HEK293 (cell line): ENCODE measurements around the gene ZNF593.

Source experiments
- BCL11A ChIP-seq: fragments of 450-650 bp; formaldehyde crosslinking; IDR thresholded peaks from 2 replicates; pipeline ENCODE4 v1.5.1; 2016; ENCODE audit warnings: low read depth, missing biosample characterization, missing genetic modification characterization
- EGR2 ChIP-seq: fragments of 450-650 bp; formaldehyde crosslinking; IDR thresholded peaks from 2 replicates; pipeline ENCODE4 v1.5.1; 2016; ENCODE audit warnings: low read depth, missing biosample characterization, missing genetic modification characterization
- KLF8 ChIP-seq: fragments of 450-650 bp; formaldehyde crosslinking; IDR thresholded peaks from 2 replicates; pipeline ENCODE4 v1.5.1; 2016; ENCODE audit warnings: missing biosample characterization, missing genetic modification characterization
- OVOL3 ChIP-seq: fragments of 450-650 bp; formaldehyde crosslinking; IDR thresholded peaks from 2 replicates; pipeline ENCODE4 v1.5.1; 2016; ENCODE audit warnings: missing biosample characterization, missing genetic modification characterization
- WT1 ChIP-seq: fragments of 450-650 bp; formaldehyde crosslinking; IDR thresholded peaks from 2 replicates; pipeline ENCODE4 v1.5.1; 2016; ENCODE audit warnings: missing biosample characterization, missing genetic modification characterization
- ZNF138 ChIP-seq: fragments of 450-650 bp; formaldehyde crosslinking; IDR thresholded peaks from 2 replicates; pipeline ENCODE4 v1.5.1; 2016; ENCODE audit warnings: missing biosample characterization, missing genetic modification characterization, borderline replicate concordance
- ZNF24 ChIP-seq: fragments of 450-650 bp; formaldehyde crosslinking; IDR thresholded peaks from 2 replicates; pipeline ENCODE4 v1.5.1; 2016; ENCODE audit warnings: missing biosample characterization, missing genetic modification characterization
- ZNF292 ChIP-seq: fragments of 450-650 bp; formaldehyde crosslinking; IDR thresholded peaks from 2 replicates; pipeline ENCODE4 v1.5.1; 2016; ENCODE audit warnings: low read depth, missing biosample characterization, missing genetic modification characterization, borderline replicate concordance
- ZNF350 ChIP-seq: fragments of 450-650 bp; formaldehyde crosslinking; IDR thresholded peaks from 2 replicates; pipeline ENCODE4 v1.5.0; 2017; ENCODE audit warnings: missing biosample characterization, mild to moderate bottlenecking, missing genetic modification characterization
- ZNF394 ChIP-seq: fragments of 450-650 bp; formaldehyde crosslinking; IDR thresholded peaks from 2 replicates; pipeline ENCODE4 v1.5.1; 2016; ENCODE audit warnings: missing biosample characterization, missing genetic modification characterization, mild to moderate bottlenecking, moderate library complexity, borderline replicate concordance
- ZNF510 ChIP-seq: fragments of 450-650 bp; formaldehyde crosslinking; IDR thresholded peaks from 2 replicates; pipeline ENCODE4 v1.5.1; 2018; ENCODE audit warnings: mild to moderate bottlenecking, missing genetic modification characterization, missing biosample characterization; ENCODE audit not compliant: insufficient replicate concordance
- ZNF600 ChIP-seq: fragments of 450-650 bp; formaldehyde crosslinking; IDR thresholded peaks from 2 replicates; pipeline ENCODE4 v1.5.1; 2016; ENCODE audit warnings: missing biosample characterization, missing genetic modification characterization
- ZNF747 ChIP-seq: fragments of 450-650 bp; formaldehyde crosslinking; IDR thresholded peaks from 2 replicates; pipeline ENCODE4 v1.5.1; 2016; ENCODE audit warnings: missing biosample characterization, missing genetic modification characterization
- ZNF837 ChIP-seq: fragments of 450-650 bp; formaldehyde crosslinking; IDR thresholded peaks from 2 replicates; pipeline ENCODE4 v1.5.1; 2016; ENCODE audit warnings: missing biosample characterization, missing genetic modification characterization
- ZSCAN23 ChIP-seq: fragments of 450-650 bp; formaldehyde crosslinking; IDR thresholded peaks from 2 replicates; pipeline ENCODE4 v1.5.1; 2016; ENCODE audit warnings: missing biosample characterization, missing genetic modification characterization
- TF ChIP-seq, protein P1 (sequence below): fragments of 450-650 bp; formaldehyde crosslinking; IDR thresholded peaks from 2 replicates; pipeline ENCODE4 v1.5.1; 2016; ENCODE audit warnings: missing biosample characterization, missing genetic modification characterization
- TF ChIP-seq, protein P2 (sequence below): fragments of 450-650 bp; formaldehyde crosslinking; IDR thresholded peaks from 2 replicates; pipeline ENCODE4 v1.5.1; 2017; ENCODE audit warnings: missing biosample characterization, missing genetic modification characterization
- TF ChIP-seq, protein P3 (sequence below): fragments of 450-650 bp; formaldehyde crosslinking; IDR thresholded peaks from 2 replicates; pipeline ENCODE4 v1.5.1; 2017; ENCODE audit warnings: missing biosample characterization, missing genetic modification characterization
- TF ChIP-seq, protein P4 (sequence below): fragments of 450-650 bp; formaldehyde crosslinking; IDR thresholded peaks from 2 replicates; pipeline ENCODE4 v1.5.1; 2016; ENCODE audit warnings: missing biosample characterization, missing genetic modification characterization
- TF ChIP-seq, protein P5 (sequence below): fragments of 450-650 bp; formaldehyde crosslinking; IDR thresholded peaks from 2 replicates; pipeline ENCODE4 v1.5.1; 2016; ENCODE audit warnings: missing biosample characterization, missing genetic modification characterization
- TF ChIP-seq, protein P6 (sequence below): fragments of 450-650 bp; IDR thresholded peaks from 2 replicates; pipeline ENCODE4 v1.5.1; 2018; ENCODE audit warnings: missing biosample characterization, mild to moderate bottlenecking, missing genetic modification characterization
- TF ChIP-seq, protein P7 (sequence below): fragments of 450-650 bp; formaldehyde crosslinking; optimal IDR thresholded peaks from 2 replicates; pipeline ENCODE3; 2016; ENCODE audit warnings: missing biosample characterization, mild to moderate bottlenecking, missing genetic modification characterization

The ZNF593 gene

DNA sequence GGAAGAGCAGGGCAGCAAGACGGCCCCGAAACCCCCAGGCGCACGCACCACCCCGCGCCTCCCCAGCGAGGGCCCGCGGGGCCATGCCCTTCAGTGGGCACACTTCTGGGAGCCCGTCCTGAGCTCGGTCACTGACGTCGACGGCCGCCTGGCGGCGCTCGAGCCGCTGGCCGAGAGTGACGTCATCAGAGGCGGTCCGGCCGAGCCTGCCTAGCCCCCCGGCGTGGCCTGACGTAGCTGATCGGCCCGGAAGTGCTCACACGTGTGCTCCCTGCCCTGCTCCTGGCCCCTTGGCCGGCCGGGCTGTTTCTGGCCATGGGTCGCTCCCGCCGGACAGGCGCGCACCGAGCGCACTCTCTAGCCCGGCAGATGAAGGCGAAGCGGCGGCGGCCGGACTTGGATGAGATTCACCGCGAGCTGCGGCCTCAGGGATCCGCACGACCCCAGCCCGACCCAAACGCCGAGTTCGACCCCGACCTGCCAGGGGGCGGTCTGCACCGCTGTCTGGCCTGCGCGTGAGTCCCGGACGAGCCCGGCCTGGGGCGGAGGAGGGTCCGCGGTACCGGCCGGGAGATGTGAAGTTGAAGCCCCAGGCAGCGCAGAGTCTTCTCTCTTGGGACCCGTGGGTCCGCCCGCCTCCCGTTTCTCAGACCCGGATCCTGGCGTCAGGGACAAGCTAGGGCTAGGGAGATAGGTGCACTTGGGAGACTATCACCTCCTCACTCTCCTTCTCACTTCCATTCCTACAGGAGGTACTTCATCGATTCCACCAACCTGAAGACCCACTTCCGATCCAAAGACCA, at the start of gene ZNF593 (continued):
- TF ChIP-seq KLF8 (tag by site-specific recombination): peak; percentile 94
- TF ChIP-seq WT1: no peak; the same call in 1 of the 2 replicates
- peak; percentile 66; the same call in 1 of the 2 replicates for TF ChIP-seq ZNF394 (tag by site-specific recombination)
- TF ChIP-seq, protein P1, sequence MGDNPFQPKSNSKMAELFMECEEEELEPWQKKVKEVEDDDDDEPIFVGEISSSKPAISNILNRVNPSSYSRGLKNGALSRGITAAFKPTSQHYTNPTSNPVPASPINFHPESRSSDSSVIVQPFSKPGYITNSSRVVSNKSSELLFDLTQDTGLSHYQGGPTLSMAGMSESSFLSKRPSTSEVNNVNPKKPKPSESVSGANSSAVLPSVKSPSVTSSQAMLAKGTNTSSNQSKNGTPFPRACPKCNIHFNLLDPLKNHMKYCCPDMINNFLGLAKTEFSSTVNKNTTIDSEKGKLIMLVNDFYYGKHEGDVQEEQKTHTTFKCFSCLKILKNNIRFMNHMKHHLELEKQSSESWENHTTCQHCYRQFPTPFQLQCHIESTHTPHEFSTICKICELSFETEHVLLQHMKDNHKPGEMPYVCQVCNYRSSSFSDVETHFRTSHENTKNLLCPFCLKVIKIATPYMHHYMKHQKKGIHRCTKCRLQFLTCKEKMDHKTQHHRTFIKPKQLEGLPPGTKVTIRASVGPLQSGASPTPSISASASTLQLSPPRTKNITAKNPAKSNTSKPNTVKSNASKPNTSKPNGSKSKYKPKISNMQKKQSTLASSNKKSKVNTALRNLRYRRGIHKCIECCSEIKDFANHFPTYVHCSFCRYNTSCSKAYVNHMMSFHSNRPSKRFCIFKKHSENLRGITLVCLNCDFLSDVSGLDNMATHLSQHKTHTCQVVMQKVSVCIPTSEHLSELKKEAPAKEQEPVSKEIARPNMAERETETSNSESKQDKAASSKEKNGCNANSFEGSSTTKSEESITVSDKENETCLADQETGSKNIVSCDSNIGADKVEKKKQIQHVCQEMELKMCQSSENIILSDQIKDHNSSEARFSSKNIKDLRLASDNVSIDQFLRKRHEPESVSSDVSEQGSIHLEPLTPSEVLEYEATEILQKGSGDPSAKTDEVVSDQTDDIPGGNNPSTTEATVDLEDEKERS: 0 out of 2 replicates have a peak, but pooled peaks have one; percentile 41
- TF ChIP-seq, protein P2, sequence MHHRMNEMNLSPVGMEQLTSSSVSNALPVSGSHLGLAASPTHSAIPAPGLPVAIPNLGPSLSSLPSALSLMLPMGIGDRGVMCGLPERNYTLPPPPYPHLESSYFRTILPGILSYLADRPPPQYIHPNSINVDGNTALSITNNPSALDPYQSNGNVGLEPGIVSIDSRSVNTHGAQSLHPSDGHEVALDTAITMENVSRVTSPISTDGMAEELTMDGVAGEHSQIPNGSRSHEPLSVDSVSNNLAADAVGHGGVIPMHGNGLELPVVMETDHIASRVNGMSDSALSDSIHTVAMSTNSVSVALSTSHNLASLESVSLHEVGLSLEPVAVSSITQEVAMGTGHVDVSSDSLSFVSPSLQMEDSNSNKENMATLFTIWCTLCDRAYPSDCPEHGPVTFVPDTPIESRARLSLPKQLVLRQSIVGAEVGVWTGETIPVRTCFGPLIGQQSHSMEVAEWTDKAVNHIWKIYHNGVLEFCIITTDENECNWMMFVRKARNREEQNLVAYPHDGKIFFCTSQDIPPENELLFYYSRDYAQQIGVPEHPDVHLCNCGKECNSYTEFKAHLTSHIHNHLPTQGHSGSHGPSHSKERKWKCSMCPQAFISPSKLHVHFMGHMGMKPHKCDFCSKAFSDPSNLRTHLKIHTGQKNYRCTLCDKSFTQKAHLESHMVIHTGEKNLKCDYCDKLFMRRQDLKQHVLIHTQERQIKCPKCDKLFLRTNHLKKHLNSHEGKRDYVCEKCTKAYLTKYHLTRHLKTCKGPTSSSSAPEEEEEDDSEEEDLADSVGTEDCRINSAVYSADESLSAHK (tag by site-specific recombination): peak; percentile 61
- no peak for TF ChIP-seq EGR2
- no peak for TF ChIP-seq ZNF292 (tag by site-specific recombination)
- TF ChIP-seq, protein P3, sequence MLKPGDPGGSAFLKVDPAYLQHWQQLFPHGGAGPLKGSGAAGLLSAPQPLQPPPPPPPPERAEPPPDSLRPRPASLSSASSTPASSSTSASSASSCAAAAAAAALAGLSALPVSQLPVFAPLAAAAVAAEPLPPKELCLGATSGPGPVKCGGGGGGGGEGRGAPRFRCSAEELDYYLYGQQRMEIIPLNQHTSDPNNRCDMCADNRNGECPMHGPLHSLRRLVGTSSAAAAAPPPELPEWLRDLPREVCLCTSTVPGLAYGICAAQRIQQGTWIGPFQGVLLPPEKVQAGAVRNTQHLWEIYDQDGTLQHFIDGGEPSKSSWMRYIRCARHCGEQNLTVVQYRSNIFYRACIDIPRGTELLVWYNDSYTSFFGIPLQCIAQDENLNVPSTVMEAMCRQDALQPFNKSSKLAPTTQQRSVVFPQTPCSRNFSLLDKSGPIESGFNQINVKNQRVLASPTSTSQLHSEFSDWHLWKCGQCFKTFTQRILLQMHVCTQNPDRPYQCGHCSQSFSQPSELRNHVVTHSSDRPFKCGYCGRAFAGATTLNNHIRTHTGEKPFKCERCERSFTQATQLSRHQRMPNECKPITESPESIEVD: no peak; the same call in 1 of the 2 replicates
- TF ChIP-seq, protein P4, sequence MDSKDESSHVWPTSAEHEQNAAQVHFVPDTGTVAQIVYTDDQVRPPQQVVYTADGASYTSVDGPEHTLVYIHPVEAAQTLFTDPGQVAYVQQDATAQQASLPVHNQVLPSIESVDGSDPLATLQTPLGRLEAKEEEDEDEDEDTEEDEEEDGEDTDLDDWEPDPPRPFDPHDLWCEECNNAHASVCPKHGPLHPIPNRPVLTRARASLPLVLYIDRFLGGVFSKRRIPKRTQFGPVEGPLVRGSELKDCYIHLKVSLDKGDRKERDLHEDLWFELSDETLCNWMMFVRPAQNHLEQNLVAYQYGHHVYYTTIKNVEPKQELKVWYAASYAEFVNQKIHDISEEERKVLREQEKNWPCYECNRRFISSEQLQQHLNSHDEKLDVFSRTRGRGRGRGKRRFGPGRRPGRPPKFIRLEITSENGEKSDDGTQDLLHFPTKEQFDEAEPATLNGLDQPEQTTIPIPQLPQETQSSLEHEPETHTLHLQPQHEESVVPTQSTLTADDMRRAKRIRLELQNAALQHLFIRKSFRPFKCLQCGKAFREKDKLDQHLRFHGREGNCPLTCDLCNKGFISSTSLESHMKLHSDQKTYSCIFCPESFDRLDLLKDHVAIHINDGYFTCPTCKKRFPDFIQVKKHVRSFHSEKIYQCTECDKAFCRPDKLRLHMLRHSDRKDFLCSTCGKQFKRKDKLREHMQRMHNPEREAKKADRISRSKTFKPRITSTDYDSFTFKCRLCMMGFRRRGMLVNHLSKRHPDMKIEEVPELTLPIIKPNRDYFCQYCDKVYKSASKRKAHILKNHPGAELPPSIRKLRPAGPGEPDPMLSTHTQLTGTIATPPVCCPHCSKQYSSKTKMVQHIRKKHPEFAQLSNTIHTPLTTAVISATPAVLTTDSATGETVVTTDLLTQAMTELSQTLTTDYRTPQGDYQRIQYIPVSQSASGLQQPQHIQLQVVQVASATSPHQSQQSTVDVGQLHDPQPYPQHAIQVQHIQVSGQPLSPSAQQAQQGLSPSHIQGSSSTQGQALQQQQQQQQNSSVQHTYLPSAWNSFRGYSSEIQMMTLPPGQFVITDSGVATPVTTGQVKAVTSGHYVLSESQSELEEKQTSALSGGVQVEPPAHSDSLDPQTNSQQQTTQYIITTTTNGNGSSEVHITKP (tag by site-specific recombination): peak; percentile 28; the same call in 1 of the 2 replicates
- TF ChIP-seq, protein P5, sequence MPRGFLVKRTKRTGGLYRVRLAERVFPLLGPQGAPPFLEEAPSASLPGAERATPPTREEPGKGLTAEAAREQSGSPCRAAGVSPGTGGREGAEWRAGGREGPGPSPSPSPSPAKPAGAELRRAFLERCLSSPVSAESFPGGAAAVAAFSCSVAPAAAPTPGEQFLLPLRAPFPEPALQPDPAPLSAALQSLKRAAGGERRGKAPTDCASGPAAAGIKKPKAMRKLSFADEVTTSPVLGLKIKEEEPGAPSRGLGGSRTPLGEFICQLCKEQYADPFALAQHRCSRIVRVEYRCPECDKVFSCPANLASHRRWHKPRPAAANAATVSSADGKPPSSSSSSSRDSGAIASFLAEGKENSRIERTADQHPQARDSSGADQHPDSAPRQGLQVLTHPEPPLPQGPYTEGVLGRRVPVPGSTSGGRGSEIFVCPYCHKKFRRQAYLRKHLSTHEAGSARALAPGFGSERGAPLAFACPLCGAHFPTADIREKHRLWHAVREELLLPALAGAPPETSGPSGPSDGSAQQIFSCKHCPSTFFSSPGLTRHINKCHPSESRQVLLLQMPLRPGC (tag by site-specific recombination): peak; percentile 89
- TF ChIP-seq ZNF510: no peak
- TF ChIP-seq ZNF138 (tag by site-specific recombination): no peak
- TF ChIP-seq BCL11A (tag by site-specific recombination): peak; percentile 98
- TF ChIP-seq ZSCAN23: peak; percentile 95
- TF ChIP-seq ZNF350 (tag by site-specific recombination): no peak
- peak; percentile 30; the same call in 1 of the 2 replicates for TF ChIP-seq OVOL3
- TF ChIP-seq ZNF600 (tag by site-specific recombination): peak; percentile 86
- TF ChIP-seq, protein P6, sequence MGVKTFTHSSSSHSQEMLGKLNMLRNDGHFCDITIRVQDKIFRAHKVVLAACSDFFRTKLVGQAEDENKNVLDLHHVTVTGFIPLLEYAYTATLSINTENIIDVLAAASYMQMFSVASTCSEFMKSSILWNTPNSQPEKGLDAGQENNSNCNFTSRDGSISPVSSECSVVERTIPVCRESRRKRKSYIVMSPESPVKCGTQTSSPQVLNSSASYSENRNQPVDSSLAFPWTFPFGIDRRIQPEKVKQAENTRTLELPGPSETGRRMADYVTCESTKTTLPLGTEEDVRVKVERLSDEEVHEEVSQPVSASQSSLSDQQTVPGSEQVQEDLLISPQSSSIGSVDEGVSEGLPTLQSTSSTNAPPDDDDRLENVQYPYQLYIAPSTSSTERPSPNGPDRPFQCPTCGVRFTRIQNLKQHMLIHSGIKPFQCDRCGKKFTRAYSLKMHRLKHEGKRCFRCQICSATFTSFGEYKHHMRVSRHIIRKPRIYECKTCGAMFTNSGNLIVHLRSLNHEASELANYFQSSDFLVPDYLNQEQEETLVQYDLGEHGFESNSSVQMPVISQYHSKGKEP (tag by site-specific recombination): peak; percentile 26; the same call in 1 of the 2 replicates
- TF ChIP-seq ZNF747 (tag by site-specific recombination): no peak
- TF ChIP-seq, protein P7, sequence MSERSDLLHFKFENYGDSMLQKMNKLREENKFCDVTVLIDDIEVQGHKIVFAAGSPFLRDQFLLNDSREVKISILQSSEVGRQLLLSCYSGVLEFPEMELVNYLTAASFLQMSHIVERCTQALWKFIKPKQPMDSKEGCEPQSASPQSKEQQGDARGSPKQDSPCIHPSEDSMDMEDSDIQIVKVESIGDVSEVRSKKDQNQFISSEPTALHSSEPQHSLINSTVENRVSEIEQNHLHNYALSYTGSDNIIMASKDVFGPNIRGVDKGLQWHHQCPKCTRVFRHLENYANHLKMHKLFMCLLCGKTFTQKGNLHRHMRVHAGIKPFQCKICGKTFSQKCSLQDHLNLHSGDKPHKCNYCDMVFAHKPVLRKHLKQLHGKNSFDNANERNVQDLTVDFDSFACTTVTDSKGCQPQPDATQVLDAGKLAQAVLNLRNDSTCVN (tag by site-specific recombination): peak; percentile 86
- no peak for TF ChIP-seq ZNF837 (tag by site-specific recombination)
- peak; percentile 83 for TF ChIP-seq ZNF24
